DOHH2 (cell line): Measurements from ENCODE around the gene STARD9.

ENCODE experiments used
- CTCF ChIP-seq: fragments of 200-600 bp; sonication (generic); IDR thresholded peaks from one replicate; pipeline ENCODE4 v1.5.1; 2014; ENCODE audit warnings: antibody characterized with exemption, mild to moderate bottlenecking, low read depth, low read length; ENCODE audit not compliant: poor library complexity, severe bottlenecking
- EZH2phosphoT487 ChIP-seq: fragments of 200-600 bp; sonication (generic); IDR thresholded peaks from 2 replicates; pipeline ENCODE4 v1.6.1; 2017; ENCODE audit warnings: borderline replicate concordance, mild to moderate bottlenecking, antibody characterized with exemption, low read length, moderate library complexity, mixed read lengths

GRCh38 chr15:42736178-42736792 lies 160.9 kb downstream of the STARD9 start:
- TF ChIP-seq CTCF (no peak), EZH2phosphoT487 (no peak)
